ENCODE results near the gene SH3BP5. TPM values are rescaled to one million over a fixed set of nuclear protein-coding genes. Genes with fewer than 3 reads are reported as not detected.

Gene SH3BP5
- total RNA-seq, 4 donors from 2014 or later = 60.2 to 90.4 (median 82.0) TPM

- Histone ChIP-seq H3K4me3 (replicated peaks in 1 of 3) (no peak overlapping the region), H3K36me3 (no peaks in the 10 kb centered on the region), H3K4me1 (peaks cover 36 to 65% of the 10 kb centered on the region in 2 donors), H3K27me3 (no peaks in the 10 kb centered on the region), H3K27ac (peak overlapping the region; percentile 32 to 74 (median 70)), H3K9me3 (no peaks in the 10 kb centered on the region)
- intact Hi-C loops (cut with DNase I) = no loop called here
- TF ChIP-seq POLR2A (IDR thresholded peaks at IDR 0.05) = no peak
- TF ChIP-seq CTCF (IDR thresholded peaks at IDR 0.05) = no peak
- 63 to 78% methylated on average over 6 of the region's 6 CpGs for WGBS, 2 donors
- no peak for DNase-seq
Measured at GRCh38 chr3:15291589-15292541, 40.5 kb downstream of the SH3BP5 start.

- no peak overlapping the region for H3K4me3 ChIP-seq (replicated peaks in 1 of 3)
- no peaks in the 10 kb centered on the region for H3K36me3 ChIP-seq
- intact Hi-C loops (cut with DNase I) = no loop called here
- WGBS, 2 donors = 81 to 84% methylated on average over 3 of the region's 3 CpGs
- H3K27me3 ChIP-seq = no peaks in the 10 kb centered on the region
- no peak for DNase-seq
- no peak for TF ChIP-seq CTCF (IDR thresholded peaks at IDR 0.05)
- no peak for TF ChIP-seq POLR2A (IDR thresholded peaks at IDR 0.05)
- peaks cover 33 to 61% of the 10 kb centered on the region in 2 donors for H3K4me1 ChIP-seq
- H3K9me3 ChIP-seq = no peaks in the 10 kb centered on the region
- peak overlapping the region; percentile 9 to 74 (median 70) for H3K27ac ChIP-seq
Measured at GRCh38 chr3:15290736-15291135, 41.6 kb downstream of the SH3BP5 start.

GRCh38 chr3:15289661-15290060 is 42.7 kb downstream of the SH3BP5 start:
- Histone ChIP-seq H3K27ac (no peak overlapping the region), H3K27me3 (no peaks in the 10 kb centered on the region), H3K4me3 (replicated peaks in 1 of 3) (no peak overlapping the region), H3K4me1 (peaks cover 26 to 61% of the 10 kb centered on the region in 2 donors), H3K9me3 (no peaks in the 10 kb centered on the region), H3K36me3 (no peaks in the 10 kb centered on the region)
- no peak for DNase-seq
- no peak for TF ChIP-seq POLR2A (IDR thresholded peaks at IDR 0.05)
- TF ChIP-seq CTCF (IDR thresholded peaks at IDR 0.05) = no peak
- 78 to 88% methylated on average over 1 of the region's 1 CpG for WGBS, 2 donors
- intact Hi-C loops (cut with DNase I) = no loop called here

- Histone ChIP-seq H3K27me3 (no peaks in the 10 kb centered on the region), H3K4me1 (peaks cover 36 to 65% of the 10 kb centered on the region in 2 donors), H3K4me3 (replicated peaks in 1 of 3) (no peak overlapping the region), H3K36me3 (no peaks in the 10 kb centered on the region), H3K27ac (peak overlapping the region; percentile 13 to 54 (median 34)), H3K9me3 (no peaks in the 10 kb centered on the region)
- intact Hi-C loops (cut with DNase I) = no loop called here
- WGBS, 2 donors = 91 to 93% methylated on average over 10 of the region's 10 CpGs
- DNase-seq = no peak
- TF ChIP-seq POLR2A (IDR thresholded peaks at IDR 0.05) = no peak
- TF ChIP-seq CTCF (IDR thresholded peaks at IDR 0.05) = no peak
Measured at GRCh38 chr3:15288331-15289035, 43.9 kb downstream of the SH3BP5 start.

Measured in thyroid gland (tissue), 4 donors.